AG04450 (cell line): Measurements from ENCODE around the gene CRYGB. TPM values are rescaled to one million over a fixed set of nuclear protein-coding genes. Genes with fewer than 3 reads are reported as not detected.
"Not testable (repeated sequence)": the region's sequence is repeated elsewhere in the genome, so short reads cannot be mapped to it uniquely, and the experiment has no call there.

Experiments used
- CTCF ChIA-PET: fragments of 300-600, 350-600 bp; formaldehyde crosslinking; extraction: SDS; loops from one replicate; lab custom pipeline; 2022; ENCODE audit warnings: antibody characterized with exemption, inconsistent platforms; lab: Charles Lee
- POLR2A ChIA-PET: fragments of 350-600 bp; formaldehyde crosslinking; extraction: SDS; loops from one replicate; lab custom pipeline; 2021; ENCODE audit warnings: antibody characterized with exemption, inconsistent platforms; lab: Yijun Ruan, JAX
- DNase-seq: peaks from one replicate; pipeline ENCODE4 v3.0.0-alpha.2; 2011; ENCODE audit warnings: low read depth, low spot score
- H3K27ac ChIP-seq: one replicate; pipeline ENCODE4 v1.5.1; 2012; ENCODE audit warnings: low read depth, low read length, control low read depth
- H3K27me3 ChIP-seq: one replicate; pipeline ENCODE4 v1.6.0; 2012; ENCODE audit warnings: low read length; ENCODE audit not compliant: control insufficient read depth, insufficient read depth
- H3K4me3 ChIP-seq: 2 replicates; pipeline ENCODE4 v1.5.1; 2011; ENCODE audit warnings: mild to moderate bottlenecking, low read depth, low read length, control low read depth
- H3K9me3 ChIP-seq: 2 replicates; pipeline ENCODE4 v1.5.1; 2012; ENCODE audit warnings: low read length; ENCODE audit not compliant: control insufficient read depth, insufficient read depth
- CTCF ChIP-seq: IDR thresholded peaks from 2 replicates; pipeline ENCODE4 v1.5.1; 2011; ENCODE audit warnings: low read depth, low read length, control low read depth, inconsistent platforms
- polyA plus RNA-seq: library from polyadenylated mRNA; depleted of rRNA; stranded (reverse); fragments of >200 nt; gene quantifications from 2 replicates; pipeline ENCODE4 v1.2.3, GENCODE V29; 2011

Gene CRYGB
- polyA plus RNA-seq, 1 experiment: not detected

- POLR2A ChIA-PET: no interaction called here
- Histone ChIP-seq H3K27me3 (peaks cover 3% of the 10 kb centered on the region), H3K27ac (no peak within 1 kb of the TSS), H3K9me3 (no peaks in the 10 kb centered on the region; the same call in 1 of the 2 replicates), H3K4me3 (no peak within 1 kb of the TSS)
- CTCF ChIA-PET: no interaction called here
- no peak for TF ChIP-seq CTCF
- DNase-seq: no peak
Observed at GRCh38 chr2:208129744-208130711, 15.9 kb downstream of the CRYGB start, which contains the start of gene CRYGC. Gene CRYGC (minus strand): TSS chr2:208129828. CDS start chr2:208129792, 36 bp downstream.

- no peak for DNase-seq
- POLR2A ChIA-PET: no interaction called here
- TF ChIP-seq CTCF: no peak
- CTCF ChIA-PET: interaction anchor here (2.3 kb wide), 1 partner anchor 47 kb away, joined by 8 read pairs; no protein-coding TSS in a partner anchor
- no peak overlapping the region for H3K4me3 ChIP-seq
- no peak overlapping the region for H3K27ac ChIP-seq
- H3K9me3 ChIP-seq: no peaks in the 10 kb centered on the region; the same call in 1 of the 2 replicates
- H3K27me3 ChIP-seq: peaks cover 7% of the 10 kb centered on the region
Observed at GRCh38 chr2:208128136-208128535, 17.8 kb downstream of the CRYGB start.

- no peak for TF ChIP-seq CTCF
- H3K4me3 ChIP-seq: no peak overlapping the region
- DNase-seq: no peak
- ChIA-PET POLR2A (no interaction called here), CTCF (interaction anchor here (2.3 kb wide), 1 partner anchor 48 kb away, joined by 8 read pairs; no protein-coding TSS in a partner anchor)
- no peaks in the 10 kb centered on the region; the same call in 1 of the 2 replicates for H3K9me3 ChIP-seq
- H3K27me3 ChIP-seq: peaks cover 7% of the 10 kb centered on the region
- H3K27ac ChIP-seq: no peak overlapping the region
Observed at GRCh38 chr2:208127090-208127489, 18.9 kb downstream of the CRYGB start.

GRCh38 chr2:208125251-208125650, 20.7 kb downstream of the CRYGB start:
- H3K27me3 ChIP-seq: peaks cover 7% of the 10 kb centered on the region
- no peak for DNase-seq
- ChIA-PET POLR2A (no interaction called here), CTCF (interaction anchor here (0.7 to 2.4 kb wide), 3 partner anchors 50 to 379 kb away, joined by 3 to 10 read pairs (median 3); no protein-coding TSS in a partner anchor)
- no peaks in the 10 kb centered on the region; the same call in 1 of the 2 replicates for H3K9me3 ChIP-seq
- H3K4me3 ChIP-seq: no peak overlapping the region
- no peak for TF ChIP-seq CTCF
- no peak overlapping the region for H3K27ac ChIP-seq

- H3K4me3 ChIP-seq, H3K27ac ChIP-seq, H3K9me3 ChIP-seq, DNase-seq, POLR2A ChIA-PET, H3K27me3 ChIP-seq: not testable (repeated sequence)
- CTCF ChIA-PET: interaction anchor here (0.7 to 2.4 kb wide), 3 partner anchors 51 to 817 kb away, joined by 3 to 14 read pairs (median 10); no protein-coding TSS in a partner anchor
Observed at GRCh38 chr2:208124013-208124715, 21.8 kb downstream of the CRYGB start, which contains the start of gene CRYGD. Gene CRYGD (minus strand): TSS chr2:208124524. CDS start chr2:208124473, 51 bp downstream.
